ENCODE results near the gene SLC12A8.

DNA sequence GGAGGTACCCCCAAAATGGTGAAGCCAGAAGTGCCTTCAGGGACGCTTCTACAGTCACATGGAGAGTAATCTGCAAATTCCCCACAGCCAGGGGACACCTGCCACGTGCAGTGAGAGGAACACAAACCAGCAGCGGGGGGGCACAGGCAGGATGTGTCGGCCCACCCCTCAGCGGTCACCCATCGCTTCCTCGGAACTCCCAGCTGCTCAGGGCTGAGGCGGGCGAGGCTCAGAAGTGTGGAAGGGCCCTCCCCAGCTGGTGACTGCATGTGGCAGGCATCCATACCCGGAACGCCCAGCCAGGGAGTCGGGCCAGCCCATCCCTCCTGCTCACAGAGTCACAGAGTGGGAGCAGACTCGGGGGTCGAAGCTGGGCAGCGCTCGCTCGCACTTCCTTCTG lies 63.7 kb downstream of the SLC12A8 start:
- TF ChIP-seq, protein P1, sequence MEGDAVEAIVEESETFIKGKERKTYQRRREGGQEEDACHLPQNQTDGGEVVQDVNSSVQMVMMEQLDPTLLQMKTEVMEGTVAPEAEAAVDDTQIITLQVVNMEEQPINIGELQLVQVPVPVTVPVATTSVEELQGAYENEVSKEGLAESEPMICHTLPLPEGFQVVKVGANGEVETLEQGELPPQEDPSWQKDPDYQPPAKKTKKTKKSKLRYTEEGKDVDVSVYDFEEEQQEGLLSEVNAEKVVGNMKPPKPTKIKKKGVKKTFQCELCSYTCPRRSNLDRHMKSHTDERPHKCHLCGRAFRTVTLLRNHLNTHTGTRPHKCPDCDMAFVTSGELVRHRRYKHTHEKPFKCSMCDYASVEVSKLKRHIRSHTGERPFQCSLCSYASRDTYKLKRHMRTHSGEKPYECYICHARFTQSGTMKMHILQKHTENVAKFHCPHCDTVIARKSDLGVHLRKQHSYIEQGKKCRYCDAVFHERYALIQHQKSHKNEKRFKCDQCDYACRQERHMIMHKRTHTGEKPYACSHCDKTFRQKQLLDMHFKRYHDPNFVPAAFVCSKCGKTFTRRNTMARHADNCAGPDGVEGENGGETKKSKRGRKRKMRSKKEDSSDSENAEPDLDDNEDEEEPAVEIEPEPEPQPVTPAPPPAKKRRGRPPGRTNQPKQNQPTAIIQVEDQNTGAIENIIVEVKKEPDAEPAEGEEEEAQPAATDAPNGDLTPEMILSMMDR (IDR thresholded peaks at IDR 0.05 in 8 of 11, conservative IDR thresholded peaks at IDR 0.05 in 3 of 11) = no peak
- no peak for TF ChIP-seq POLR2A (IDR thresholded peaks at IDR 0.05)
- peak; percentile 51 to 80 (median 69) for TF ChIP-seq POLR2AphosphoS5 (IDR thresholded peaks at IDR 0.05)
